BE2C (cell line): ENCODE measurements around the gene FBN1.

Experiments used
- DNase-seq: peaks from one replicate; pipeline ENCODE4 v3.0.0-alpha.2; 2020
- H3K27me3 ChIP-seq: fragments of 250-450 bp; sonication (Bioruptor Pico); 2 replicates; pipeline ENCODE4 v1.5.1; 2020; ENCODE audit warnings: mild to moderate bottlenecking
- H3K36me3 ChIP-seq: fragments of 250-450 bp; sonication (Bioruptor Pico); 2 replicates; pipeline ENCODE4 v1.5.1; 2020; ENCODE audit warnings: mild to moderate bottlenecking
- H3K4me1 ChIP-seq: fragments of 250-450 bp; sonication (Bioruptor Pico); 2 replicates; pipeline ENCODE4 v1.5.1; 2020
- H3K4me3 ChIP-seq: 2 replicates; pipeline ENCODE4 v1.5.1; 2011; ENCODE audit warnings: low read depth, low read length
- H3K9me3 ChIP-seq: fragments of 250-450 bp; sonication (Bioruptor Pico); 2 replicates; pipeline ENCODE4 v1.5.1; 2020
- CTCF ChIP-seq: IDR thresholded peaks from 2 replicates; pipeline ENCODE4 v1.5.1; 2012; ENCODE audit warnings: mild to moderate bottlenecking, low read depth, low read length

FBN1 gene

DNA sequence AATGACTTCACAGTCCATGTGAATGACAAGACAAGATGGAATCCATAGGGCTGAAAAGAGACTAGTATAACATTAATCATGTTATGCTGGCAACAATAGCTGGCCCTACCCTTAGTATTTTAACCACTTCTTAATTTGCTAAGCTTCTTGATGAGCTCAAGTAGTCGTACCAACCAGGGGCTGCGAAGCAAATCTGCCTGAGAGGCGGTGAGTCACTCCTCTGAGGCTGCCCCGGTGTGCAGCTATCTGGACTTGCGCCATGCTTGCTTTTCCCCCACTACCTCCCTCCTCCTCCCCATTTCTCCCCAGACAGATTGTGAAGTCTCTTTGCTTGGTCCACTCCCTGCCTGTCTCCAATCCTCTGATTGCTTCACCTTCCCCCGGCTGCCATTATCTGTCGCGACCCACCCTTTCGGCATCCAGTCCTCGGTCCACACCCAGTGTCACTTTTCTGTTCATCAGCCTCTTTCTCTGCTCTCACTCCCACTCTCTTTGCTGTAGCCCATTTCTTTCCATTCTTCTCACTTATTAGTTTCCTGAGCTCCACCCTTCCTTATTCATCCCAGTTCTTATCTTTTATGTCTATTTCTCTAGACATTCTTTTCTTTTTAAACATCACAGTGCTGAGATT is 271.6 kb downstream of the FBN1 start:
- no peaks in the 10 kb centered on the region for H3K36me3 ChIP-seq
- TF ChIP-seq CTCF, result no peak
- no peaks in the 10 kb centered on the region for H3K27me3 ChIP-seq
- no peaks in the 10 kb centered on the region; the same call in 1 of the 2 replicates for H3K4me1 ChIP-seq
- no peaks in the 10 kb centered on the region for H3K9me3 ChIP-seq
- peak; percentile 23 for DNase-seq
- H3K4me3 ChIP-seq, result no peak overlapping the region

DNA sequence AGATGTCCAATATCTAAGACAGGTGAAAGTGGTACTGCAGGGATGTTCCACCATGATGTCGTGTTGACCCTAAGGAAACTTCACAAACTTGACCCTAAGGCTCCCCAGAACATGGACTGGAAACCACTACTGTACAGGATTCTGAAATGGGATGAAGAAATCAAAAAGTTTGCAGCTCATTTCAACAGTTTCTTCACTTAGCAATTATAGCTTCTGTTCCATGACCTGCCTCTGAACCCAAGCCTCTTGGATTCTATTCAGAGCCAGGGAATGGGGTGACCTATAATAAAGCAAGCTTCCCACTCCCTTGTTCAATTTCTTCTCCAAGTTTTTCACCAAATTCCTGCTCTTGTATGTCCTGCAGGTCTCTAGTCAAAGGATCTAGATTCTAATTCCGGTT is 273.5 kb downstream of the FBN1 start:
- Histone ChIP-seq H3K36me3 (no peaks in the 10 kb centered on the region), H3K9me3 (no peaks in the 10 kb centered on the region), H3K27me3 (no peaks in the 10 kb centered on the region), H3K4me1 (no peaks in the 10 kb centered on the region; the same call in 1 of the 2 replicates), H3K4me3 (no peak overlapping the region)
- DNase-seq, result no peak
- TF ChIP-seq CTCF, result no peak

DNA sequence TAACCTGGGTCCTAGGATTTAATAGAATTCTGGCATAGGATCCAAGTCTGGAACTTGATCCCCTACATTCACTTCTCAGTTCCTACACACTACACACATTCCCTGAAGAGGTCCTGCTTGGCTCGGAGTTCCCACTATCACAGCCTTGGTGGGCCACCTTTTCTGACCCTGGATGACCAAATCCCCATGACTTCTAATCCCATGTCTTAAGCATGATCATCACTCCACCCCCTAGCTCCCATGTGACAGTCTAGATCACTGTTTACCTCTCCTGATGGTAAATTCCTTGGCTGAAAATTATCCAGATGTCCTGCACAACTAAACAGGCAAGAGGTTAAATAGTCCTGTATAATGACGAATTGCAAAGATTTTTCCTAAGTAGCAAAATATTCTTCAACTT is 274.0 kb downstream of the FBN1 start:
- no peaks in the 10 kb centered on the region for H3K36me3 ChIP-seq
- H3K4me3 ChIP-seq, result no peak overlapping the region
- H3K9me3 ChIP-seq, result no peaks in the 10 kb centered on the region
- no peak for DNase-seq
- no peaks in the 10 kb centered on the region; the same call in 1 of the 2 replicates for H3K4me1 ChIP-seq
- no peak for TF ChIP-seq CTCF
- no peaks in the 10 kb centered on the region for H3K27me3 ChIP-seq

- TF ChIP-seq CTCF, result no peak
- no peak overlapping the region for H3K4me3 ChIP-seq
- H3K9me3 ChIP-seq, result no peaks in the 10 kb centered on the region
- no peaks in the 10 kb centered on the region; the same call in 1 of the 2 replicates for H3K4me1 ChIP-seq
- DNase-seq, result no peak
- no peaks in the 10 kb centered on the region for H3K36me3 ChIP-seq
- H3K27me3 ChIP-seq, result no peaks in the 10 kb centered on the region
Observed at GRCh38 chr15:48370460-48370859, 275.0 kb downstream of the FBN1 start.

- Histone ChIP-seq H3K4me1 (no peaks in the 10 kb centered on the region), H3K4me3 (no peak overlapping the region), H3K36me3 (no peaks in the 10 kb centered on the region), H3K27me3 (no peaks in the 10 kb centered on the region), H3K9me3 (no peaks in the 10 kb centered on the region)
- DNase-seq, result no peak
- no peak for TF ChIP-seq CTCF
Observed at GRCh38 chr15:48367483-48367882, 278.0 kb downstream of the FBN1 start.

DNA sequence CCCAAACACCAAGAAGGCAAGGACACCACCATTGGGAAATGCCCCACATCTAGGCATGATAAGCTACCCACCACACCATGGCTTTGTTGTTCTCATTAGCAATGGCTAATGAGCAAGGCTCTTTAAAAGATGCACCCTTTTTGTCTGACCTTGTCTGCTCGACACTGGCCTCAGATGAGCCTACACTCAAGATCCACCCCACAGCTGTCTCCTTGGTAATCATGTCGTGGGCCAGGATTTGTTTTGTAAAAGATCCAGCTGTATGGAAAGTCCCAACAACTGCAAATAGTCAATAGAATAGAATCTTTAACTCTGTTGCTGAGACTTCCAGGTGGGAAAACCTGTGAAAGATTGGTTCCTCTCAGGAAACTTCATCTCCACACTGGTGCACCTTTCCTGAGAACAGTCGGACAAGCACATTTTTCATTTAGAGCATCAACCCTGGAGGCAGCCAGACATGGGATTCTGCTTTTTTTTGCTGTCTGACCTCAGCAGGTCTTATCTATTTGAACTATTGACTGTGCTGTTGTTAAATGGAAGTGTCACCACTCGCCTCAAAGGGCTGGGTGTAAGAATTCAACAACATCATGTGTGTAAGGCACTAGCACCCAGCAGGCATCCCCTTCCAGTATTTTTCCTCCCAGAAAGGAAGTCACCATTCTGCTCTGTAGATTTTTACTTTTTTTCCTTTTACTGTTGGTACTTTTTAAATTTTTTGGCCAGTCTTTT is 278.8 kb downstream of the FBN1 start:
- Histone ChIP-seq H3K27me3 (no peaks in the 10 kb centered on the region), H3K4me1 (no peaks in the 10 kb centered on the region), H3K36me3 (no peaks in the 10 kb centered on the region), H3K4me3 (no peak overlapping the region), H3K9me3 (no peaks in the 10 kb centered on the region)
- no peak for TF ChIP-seq CTCF
- DNase-seq, result no peak
